SK-N-MC (cell line): ENCODE results near the gene APCS.

Experiments
- DNase-seq: peaks from one replicate; pipeline ENCODE4 v3.0.0-alpha.2; 2011; ENCODE audit warnings: low read depth, low spot score
- H3K27ac ChIP-seq: fragments of 200-600 bp; sonication (generic); 2 replicates; pipeline ENCODE4 v1.5.1; 2016; ENCODE audit warnings: mixed run types
- H3K36me3 ChIP-seq: fragments of 200-600 bp; sonication (generic); 2 replicates; pipeline ENCODE4 v1.6.1; 2017; ENCODE audit warnings: antibody characterized with exemption, low read length, mixed read lengths; ENCODE audit not compliant: insufficient read depth
- H3K4me3 ChIP-seq: fragments of 200-600 bp; sonication (generic); 2 replicates; pipeline ENCODE4 v1.5.1; 2016
- H3K9ac ChIP-seq: fragments of 200-600 bp; sonication (generic); 2 replicates; pipeline ENCODE4 v1.8.0; 2017; ENCODE audit warnings: mixed run types, mixed read lengths; ENCODE audit not compliant: insufficient read length
- H3K9me3 ChIP-seq: fragments of 200-600 bp; sonication (generic); 2 replicates; pipeline ENCODE4 v1.6.1; 2017; ENCODE audit warnings: low read depth, mild to moderate bottlenecking, antibody characterized with exemption, low read length, moderate library complexity, mixed read lengths
- EZH2 ChIP-seq: fragments of 200-600 bp; sonication (generic); IDR thresholded peaks from one replicate; pipeline ENCODE4 v1.6.1; 2017; ENCODE audit warnings: antibody characterized with exemption
- FOXP2 ChIP-seq: optimal IDR thresholded peaks from 2 replicates; pipeline ENCODE3; 2011; ENCODE audit warnings: mild to moderate bottlenecking, moderate library complexity; ENCODE audit not compliant: insufficient read depth; ENCODE audit errors: extremely low read length, control extremely low read depth
- POLR2AphosphoS5 ChIP-seq: IDR thresholded peaks from 2 replicates; pipeline ENCODE4 v1.6.1; 2012; ENCODE audit warnings: mild to moderate bottlenecking, low read depth, low read length, borderline replicate concordance

The APCS gene

DNA sequence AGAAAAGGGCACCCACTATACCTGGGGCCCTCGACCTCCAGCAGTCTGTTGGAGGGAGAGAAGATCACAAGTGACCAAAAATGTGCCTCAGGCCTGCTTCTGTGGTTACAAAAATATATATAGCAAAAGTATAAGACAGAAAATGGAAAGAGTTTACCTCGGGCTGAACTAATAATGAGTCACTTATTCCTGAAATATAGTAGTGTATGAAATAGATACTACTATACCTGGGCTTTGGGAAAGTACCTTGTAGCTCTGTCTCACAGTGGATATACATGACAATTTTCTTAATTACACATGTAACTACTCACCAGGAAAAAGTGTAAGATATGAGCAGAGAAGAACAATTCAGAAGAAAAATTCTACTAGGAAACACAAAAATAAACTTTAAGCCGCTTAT lies 7.3 kb upstream of the APCS start:
- Histone ChIP-seq H3K27ac (no peak overlapping the region), H3K9ac (no peak overlapping the region), H3K4me3 (no peak overlapping the region), H3K36me3 (no peaks in the 10 kb centered on the region), H3K9me3 (no peaks in the 10 kb centered on the region)
- TF ChIP-seq POLR2AphosphoS5: no peak
- TF ChIP-seq EZH2: no peak
- TF ChIP-seq FOXP2: no peak
- no peak for DNase-seq

DNA sequence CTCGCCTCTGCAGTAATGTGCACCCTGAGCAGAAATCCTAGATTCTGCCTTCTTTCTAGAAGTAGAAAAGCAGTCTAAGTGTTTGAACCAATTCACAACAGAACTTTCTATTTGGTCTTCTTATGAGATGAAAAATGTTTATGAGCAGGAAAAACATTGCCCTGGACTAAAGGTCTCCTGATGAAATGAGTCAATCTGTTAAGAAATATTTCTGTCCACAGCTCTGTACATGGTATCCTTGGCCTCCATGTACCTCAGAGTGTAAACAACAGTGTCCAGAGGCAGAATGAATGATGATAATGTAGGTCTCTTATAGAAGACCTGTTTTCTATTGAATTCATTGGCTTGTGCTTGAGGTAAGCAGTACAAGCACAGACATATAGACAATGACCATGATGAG lies 6.2 kb upstream of the APCS start:
- H3K36me3 ChIP-seq: no peaks in the 10 kb centered on the region
- H3K4me3 ChIP-seq: no peak overlapping the region
- H3K27ac ChIP-seq: no peak overlapping the region
- no peak for DNase-seq
- TF ChIP-seq POLR2AphosphoS5 (no peak), EZH2 (no peak), FOXP2 (no peak)
- no peaks in the 10 kb centered on the region for H3K9me3 ChIP-seq
- no peak overlapping the region for H3K9ac ChIP-seq

DNA sequence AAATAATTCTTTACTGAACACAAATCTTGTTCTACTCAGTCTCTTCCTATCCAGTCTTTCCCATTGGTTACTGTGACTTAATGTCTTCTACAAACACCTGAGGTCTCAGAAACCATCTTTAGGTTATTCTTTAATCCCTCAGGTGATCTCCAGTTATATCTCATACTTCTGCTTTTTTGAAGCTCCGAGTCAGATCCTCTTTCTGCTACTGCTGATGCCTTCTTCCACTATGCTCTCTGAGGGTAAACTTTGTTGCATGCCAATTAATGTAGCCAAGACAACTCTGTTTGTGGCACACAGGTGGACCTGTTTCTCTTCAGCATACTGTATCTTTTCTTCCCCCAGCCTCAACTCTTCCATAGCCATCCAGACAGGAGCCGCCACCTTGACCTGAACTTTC lies 3.1 kb upstream of the APCS start:
- Histone ChIP-seq H3K9ac (no peak overlapping the region), H3K27ac (no peak overlapping the region), H3K36me3 (no peaks in the 10 kb centered on the region), H3K4me3 (no peak overlapping the region), H3K9me3 (no peaks in the 10 kb centered on the region)
- TF ChIP-seq EZH2: no peak
- TF ChIP-seq POLR2AphosphoS5: no peak
- no peak for DNase-seq

DNA sequence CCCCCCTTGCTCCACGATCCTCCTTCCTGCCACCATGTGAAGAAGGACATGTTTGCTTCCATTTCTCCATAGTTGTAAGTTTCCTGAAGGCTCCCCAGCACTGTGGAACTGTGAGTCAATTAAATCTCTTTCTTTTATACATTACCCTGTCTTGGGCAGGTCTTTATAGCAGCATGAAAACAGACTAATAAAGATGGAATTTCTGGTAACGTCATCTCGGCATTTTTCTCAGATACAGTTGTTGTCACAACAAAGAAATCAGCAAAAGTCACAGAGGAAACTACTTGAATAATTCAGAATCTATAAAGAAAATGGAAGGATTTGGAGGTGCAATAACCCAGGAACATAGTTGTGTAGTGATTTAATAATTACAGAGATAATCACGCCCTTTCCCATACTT lies 4.4 kb downstream of the APCS start:
- Histone ChIP-seq H3K4me3 (no peak overlapping the region), H3K27ac (no peak overlapping the region), H3K36me3 (no peaks in the 10 kb centered on the region), H3K9ac (no peak overlapping the region), H3K9me3 (no peaks in the 10 kb centered on the region)
- TF ChIP-seq POLR2AphosphoS5 (no peak), FOXP2 (no peak), EZH2 (no peak)
- no peak for DNase-seq

DNA sequence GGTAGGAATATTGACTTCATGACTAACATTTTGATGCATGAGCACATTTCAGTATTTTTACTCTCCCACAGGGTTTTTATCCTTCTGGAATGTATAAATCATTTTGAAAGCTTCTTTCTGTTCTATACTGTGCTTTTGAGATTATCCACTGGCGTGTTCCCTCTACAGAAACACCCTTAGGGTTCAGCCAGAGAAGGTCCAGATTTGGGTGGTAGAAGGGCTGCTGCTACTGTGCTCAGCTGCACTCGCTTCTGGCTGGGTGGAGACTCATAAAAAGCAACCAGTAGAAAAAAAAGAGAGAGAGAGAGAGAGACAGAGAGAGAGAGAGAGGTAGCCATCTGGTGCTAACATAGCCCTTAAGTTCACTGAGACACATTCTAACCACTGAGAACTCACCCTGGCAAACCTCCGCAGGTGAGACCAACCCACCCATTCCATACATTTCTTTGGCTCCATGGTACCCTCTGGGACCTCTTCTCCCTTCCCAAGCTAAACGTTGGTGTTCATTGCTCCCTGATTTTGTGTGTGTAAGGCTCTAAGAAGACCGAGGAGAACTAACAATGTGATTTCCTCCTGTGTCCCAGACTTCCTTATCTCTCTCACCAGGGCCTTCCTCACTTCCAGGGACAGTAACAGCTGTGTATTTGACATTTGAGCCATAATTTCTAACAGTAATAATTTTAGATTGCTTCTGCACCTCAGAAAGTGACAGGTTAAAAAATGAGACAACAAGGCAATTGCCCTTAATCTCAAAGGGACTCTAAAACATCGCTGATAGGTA lies 7.2 kb downstream of the APCS start:
- H3K9me3 ChIP-seq: no peaks in the 10 kb centered on the region
- no peaks in the 10 kb centered on the region for H3K36me3 ChIP-seq
- no peak for TF ChIP-seq POLR2AphosphoS5
- no peak for TF ChIP-seq EZH2
- TF ChIP-seq FOXP2: no peak
- no peak overlapping the region for H3K4me3 ChIP-seq
- H3K9ac ChIP-seq: no peak overlapping the region
- no peak overlapping the region for H3K27ac ChIP-seq
- no peak for DNase-seq

DNA sequence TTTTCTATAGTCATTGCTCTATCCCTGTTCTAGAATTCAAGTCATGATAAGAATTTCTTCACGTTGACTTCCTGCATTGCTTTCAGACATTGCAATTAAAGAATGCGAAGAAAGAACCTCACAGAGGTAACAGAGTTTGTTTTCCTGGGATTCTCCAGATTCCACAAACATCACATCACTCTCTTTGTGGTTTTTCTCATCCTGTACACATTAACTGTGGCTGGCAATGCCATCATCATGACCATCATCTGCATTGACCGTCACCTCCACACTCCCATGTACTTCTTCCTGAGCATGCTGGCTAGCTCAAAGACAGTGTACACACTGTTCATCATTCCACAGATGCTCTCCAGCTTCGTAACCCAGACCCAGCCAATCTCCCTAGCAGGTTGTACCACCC lies 10.6 kb downstream of the APCS start:
- Histone ChIP-seq H3K36me3 (no peaks in the 10 kb centered on the region), H3K9ac (no peak overlapping the region), H3K27ac (no peak overlapping the region), H3K4me3 (no peak overlapping the region), H3K9me3 (no peaks in the 10 kb centered on the region)
- DNase-seq: no peak
- no peak for TF ChIP-seq FOXP2
- no peak for TF ChIP-seq POLR2AphosphoS5
- TF ChIP-seq EZH2: no peak

DNA sequence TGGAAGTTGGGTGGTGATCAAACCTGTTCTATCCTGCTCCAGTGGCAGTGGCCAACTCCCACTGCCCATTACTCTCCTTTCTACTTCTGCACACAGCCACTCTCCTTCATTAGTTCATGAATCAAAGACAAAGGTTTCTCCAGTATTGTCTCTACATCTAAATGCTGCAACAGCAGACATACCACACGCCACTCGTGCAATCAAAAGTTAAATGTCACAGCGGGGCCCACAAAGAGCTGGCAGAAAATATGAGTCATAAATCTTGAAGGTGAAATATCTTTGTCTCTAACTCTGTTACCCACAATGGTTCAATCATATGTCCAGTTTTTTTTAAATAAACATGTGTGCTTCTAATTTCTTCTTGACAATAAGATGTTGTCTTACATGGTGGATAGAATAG lies 13.3 kb downstream of the APCS start:
- TF ChIP-seq EZH2: no peak
- TF ChIP-seq POLR2AphosphoS5: no peak
- TF ChIP-seq FOXP2: no peak
- H3K27ac ChIP-seq: no peak overlapping the region
- H3K9me3 ChIP-seq: no peaks in the 10 kb centered on the region
- no peak overlapping the region for H3K4me3 ChIP-seq
- H3K9ac ChIP-seq: no peak overlapping the region
- DNase-seq: no peak
- no peaks in the 10 kb centered on the region for H3K36me3 ChIP-seq

DNA sequence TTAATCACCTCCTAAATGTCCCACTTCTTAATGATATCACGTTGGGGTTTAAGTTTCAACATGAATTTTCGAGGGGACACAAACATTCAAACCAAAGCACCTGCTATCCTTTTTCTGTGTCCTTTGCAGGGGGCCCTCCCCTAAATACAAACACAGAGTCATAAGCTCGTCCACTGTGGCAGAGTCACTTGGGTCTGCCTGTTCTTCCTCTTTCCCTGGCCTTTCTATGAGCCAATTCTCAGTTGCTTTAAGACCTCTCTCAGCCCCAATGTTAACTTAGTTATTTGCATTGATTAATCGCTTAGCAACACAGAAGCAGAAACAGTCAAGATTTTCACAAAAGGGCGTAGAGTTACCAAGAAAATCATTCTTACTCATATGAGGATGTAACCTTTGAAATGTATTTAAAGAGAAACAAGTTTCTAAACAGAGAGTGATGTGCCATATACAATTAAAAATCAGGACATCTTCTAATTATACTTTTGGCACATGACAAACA lies 14.9 kb downstream of the APCS start:
- TF ChIP-seq POLR2AphosphoS5: no peak
- no peak for TF ChIP-seq FOXP2
- TF ChIP-seq EZH2: no peak
- Histone ChIP-seq H3K27ac (no peak overlapping the region), H3K36me3 (no peaks in the 10 kb centered on the region), H3K9me3 (no peaks in the 10 kb centered on the region), H3K9ac (no peak overlapping the region), H3K4me3 (no peak overlapping the region)
- no peak for DNase-seq
